GM12891 (cell line): Measurements from ENCODE around the gene TUBA3D.
"Not testable (repeated sequence)": the region's sequence is repeated elsewhere in the genome, so short reads cannot be mapped to it uniquely, and the experiment has no call there.

Experiments used
- PAX5 ChIP-seq: IDR thresholded peaks from 2 replicates; pipeline ENCODE4 v1.6.1; 2011; ENCODE audit warnings: low read length, moderate library complexity, mild to moderate bottlenecking; ENCODE audit not compliant: insufficient read depth, severe bottlenecking
- POLR2A ChIP-seq: IDR thresholded peaks from 2 replicates; pipeline ENCODE4 v1.6.1; 2011; ENCODE audit warnings: low read depth, low read length, control low read depth
- POLR2AphosphoS5 ChIP-seq: IDR thresholded peaks from 2 replicates; pipeline ENCODE4 v1.6.1; 2011; ENCODE audit warnings: low read depth, low read length, control low read depth
- POU2F2 ChIP-seq: IDR thresholded peaks from 2 replicates; pipeline ENCODE4 v1.6.1; 2011; ENCODE audit warnings: low read depth, mild to moderate bottlenecking, control low read depth, low read length, moderate library complexity
- SPI1 ChIP-seq: IDR thresholded peaks from 2 replicates; pipeline ENCODE4 v1.6.1; 2011; ENCODE audit warnings: low read depth, low read length, control low read depth
- TAF1 ChIP-seq: IDR thresholded peaks from 2 replicates; pipeline ENCODE4 v1.6.1; 2011; ENCODE audit warnings: low read depth, low read length, control low read depth

DNA sequence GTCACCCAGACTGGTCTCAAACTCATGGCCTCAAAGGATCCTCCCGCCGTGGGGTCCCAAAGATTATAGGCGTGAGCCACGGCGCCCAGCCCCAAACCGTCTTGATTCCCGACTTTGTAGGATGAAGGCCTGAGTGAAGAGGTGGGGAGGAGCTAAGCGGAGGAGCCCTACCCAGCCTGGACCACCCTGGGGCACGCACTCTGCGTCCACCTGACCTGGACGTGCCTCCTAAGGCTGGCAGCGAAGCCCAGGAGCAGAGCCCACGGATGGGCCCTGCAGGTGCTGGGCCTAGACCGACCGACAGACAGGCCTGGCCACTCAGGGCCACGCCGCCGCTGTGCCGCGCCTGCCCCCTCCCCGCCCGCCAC lies 15.5 kb downstream of the TUBA3D start:
- TF ChIP-seq SPI1, POLR2A, POLR2AphosphoS5, TAF1, POU2F2, PAX5: not testable (repeated sequence)
